Measurements from ENCODE around the gene ERV3-1. TPM values are rescaled to one million over a fixed set of nuclear protein-coding genes. Genes with fewer than 3 reads are reported as not detected.
"Not testable (repeated sequence)": the region's sequence is repeated elsewhere in the genome, so short reads cannot be mapped to it uniquely, and the experiment has no call there.

Gene ERV3-1
- total RNA-seq, 4 donors from 2014 or later, result 6.8 to 11.3 (median 8.6) TPM

DNA sequence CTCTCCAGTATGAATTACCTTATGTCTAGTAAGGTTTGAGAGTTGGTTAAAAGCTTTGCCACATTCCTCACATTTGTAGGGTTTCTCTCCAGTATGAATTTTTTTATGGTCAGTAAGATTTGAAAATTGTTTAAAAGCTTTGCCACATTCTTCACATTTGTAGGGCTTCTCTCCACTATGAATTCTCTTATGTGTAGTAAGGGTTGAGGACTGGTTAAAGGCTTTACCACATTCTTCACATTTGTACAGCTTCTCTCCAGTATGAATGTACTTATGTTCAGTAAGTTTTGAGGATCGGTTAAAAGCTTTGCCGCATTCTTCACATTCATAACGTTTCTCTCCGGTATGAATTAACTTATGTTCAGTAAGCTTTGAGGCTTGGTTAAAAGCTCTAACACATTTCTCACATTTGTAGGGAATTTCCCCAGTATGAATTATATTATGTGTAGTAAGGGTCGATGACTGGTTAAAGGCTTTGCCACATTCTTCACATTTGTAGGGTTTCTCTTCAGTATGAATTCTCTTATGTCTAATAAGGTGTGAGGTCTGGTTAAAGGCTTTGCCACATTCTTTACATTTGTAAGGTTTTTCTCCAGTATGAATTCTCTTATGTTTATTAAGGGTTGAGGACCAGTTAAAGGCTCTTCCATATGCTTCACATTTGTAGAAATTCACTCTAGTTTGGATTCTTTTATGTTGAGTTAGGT lies 27.8 kb downstream of the ERV3-1 start:
- no peak overlapping the region for H3K4me3 ChIP-seq

DNA sequence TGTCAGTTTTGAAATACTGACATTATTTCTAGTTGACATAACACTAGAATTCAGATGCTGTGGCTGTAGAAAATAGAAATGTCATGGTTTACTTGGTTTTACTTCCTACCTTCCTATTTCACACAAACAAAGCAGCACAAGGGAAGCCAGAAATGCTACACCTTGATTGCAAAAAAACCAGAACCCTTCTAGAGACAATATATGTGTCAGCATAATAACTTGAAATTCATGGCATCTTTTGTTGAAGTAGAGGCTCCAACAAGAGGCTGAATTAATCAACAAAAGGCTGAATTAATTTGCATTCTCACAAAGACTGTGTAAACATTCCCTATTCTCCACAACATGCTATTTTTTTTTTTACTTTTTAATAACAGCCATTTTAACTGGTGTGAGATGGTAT lies 40.9 kb downstream of the ERV3-1 start:
- H3K4me1 ChIP-seq, result no peaks in the 10 kb centered on the region
- H3K9me3 ChIP-seq, result no peaks in the 10 kb centered on the region
- H3K4me3 ChIP-seq, result no peak overlapping the region
- H3K36me3 ChIP-seq, result no peaks in the 10 kb centered on the region
- TF ChIP-seq, protein P1, sequence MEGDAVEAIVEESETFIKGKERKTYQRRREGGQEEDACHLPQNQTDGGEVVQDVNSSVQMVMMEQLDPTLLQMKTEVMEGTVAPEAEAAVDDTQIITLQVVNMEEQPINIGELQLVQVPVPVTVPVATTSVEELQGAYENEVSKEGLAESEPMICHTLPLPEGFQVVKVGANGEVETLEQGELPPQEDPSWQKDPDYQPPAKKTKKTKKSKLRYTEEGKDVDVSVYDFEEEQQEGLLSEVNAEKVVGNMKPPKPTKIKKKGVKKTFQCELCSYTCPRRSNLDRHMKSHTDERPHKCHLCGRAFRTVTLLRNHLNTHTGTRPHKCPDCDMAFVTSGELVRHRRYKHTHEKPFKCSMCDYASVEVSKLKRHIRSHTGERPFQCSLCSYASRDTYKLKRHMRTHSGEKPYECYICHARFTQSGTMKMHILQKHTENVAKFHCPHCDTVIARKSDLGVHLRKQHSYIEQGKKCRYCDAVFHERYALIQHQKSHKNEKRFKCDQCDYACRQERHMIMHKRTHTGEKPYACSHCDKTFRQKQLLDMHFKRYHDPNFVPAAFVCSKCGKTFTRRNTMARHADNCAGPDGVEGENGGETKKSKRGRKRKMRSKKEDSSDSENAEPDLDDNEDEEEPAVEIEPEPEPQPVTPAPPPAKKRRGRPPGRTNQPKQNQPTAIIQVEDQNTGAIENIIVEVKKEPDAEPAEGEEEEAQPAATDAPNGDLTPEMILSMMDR (IDR thresholded peaks at IDR 0.05), result no peak
- TF ChIP-seq POLR2A (IDR thresholded peaks at IDR 0.05), result no peak
- no peak for DNase-seq
- H3K27ac ChIP-seq, result no peak overlapping the region
- H3K27me3 ChIP-seq, result no peaks in the 10 kb centered on the region

More for the DNA sequence above, 27.8 kb downstream of the ERV3-1 start:
- Histone ChIP-seq H3K27ac (no peak overlapping the region), H3K27me3 (no peaks in the 10 kb centered on the region), H3K9me3 (peaks cover 0 to 47% (median 5%) of the 10 kb centered on the region in 4 donors), H3K36me3 (peaks cover 0 to 29% (median 0%) of the 10 kb centered on the region in 3 donors), H3K4me1 (no peaks in the 10 kb centered on the region)
- DNase-seq, result no peak
- TF ChIP-seq POLR2A (IDR thresholded peaks at IDR 0.05), result no peak
- TF ChIP-seq, protein P1 (IDR thresholded peaks at IDR 0.05), result no peak

DNA sequence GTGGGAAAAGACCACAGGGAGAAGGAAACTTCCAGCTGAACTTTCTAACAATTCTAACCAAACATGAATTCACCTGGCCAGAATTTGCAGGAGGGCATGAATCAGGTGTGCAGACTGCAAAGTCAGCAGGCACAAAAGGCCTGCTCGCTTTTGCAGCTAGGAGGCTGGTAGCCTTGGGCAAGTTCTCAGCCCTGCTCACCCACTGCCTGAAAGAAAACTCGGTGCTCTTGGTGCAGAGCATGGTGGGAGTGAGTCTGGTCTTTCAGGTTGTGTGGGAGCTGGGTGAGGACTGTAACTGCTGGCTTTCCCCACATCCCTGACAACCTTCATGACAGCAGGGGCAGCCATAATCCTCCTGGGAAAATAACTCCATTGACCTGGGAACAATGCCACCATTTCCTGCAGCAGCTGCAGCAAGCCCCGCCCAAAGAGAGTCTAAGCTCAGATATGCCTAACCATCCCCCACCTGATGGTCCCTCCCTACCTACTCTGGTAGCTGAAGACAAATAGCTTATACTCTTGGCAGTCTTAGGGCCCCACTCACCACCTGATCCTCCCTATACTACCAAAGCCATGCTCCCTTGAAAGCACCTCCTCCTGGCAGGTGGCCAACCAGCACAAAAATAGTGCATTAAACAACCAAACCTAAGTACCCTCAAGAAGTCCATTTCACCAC lies 47.3 kb downstream of the ERV3-1 start:
- Histone ChIP-seq H3K36me3 (no peaks in the 10 kb centered on the region), H3K9me3 (no peaks in the 10 kb centered on the region), H3K4me3 (no peak overlapping the region), H3K4me1 (no peaks in the 10 kb centered on the region), H3K27me3 (no peaks in the 10 kb centered on the region), H3K27ac (no peak overlapping the region)
- no peak for DNase-seq
- TF ChIP-seq, protein P1 (IDR thresholded peaks at IDR 0.05), result no peak
- TF ChIP-seq POLR2A (IDR thresholded peaks at IDR 0.05), result no peak

DNA sequence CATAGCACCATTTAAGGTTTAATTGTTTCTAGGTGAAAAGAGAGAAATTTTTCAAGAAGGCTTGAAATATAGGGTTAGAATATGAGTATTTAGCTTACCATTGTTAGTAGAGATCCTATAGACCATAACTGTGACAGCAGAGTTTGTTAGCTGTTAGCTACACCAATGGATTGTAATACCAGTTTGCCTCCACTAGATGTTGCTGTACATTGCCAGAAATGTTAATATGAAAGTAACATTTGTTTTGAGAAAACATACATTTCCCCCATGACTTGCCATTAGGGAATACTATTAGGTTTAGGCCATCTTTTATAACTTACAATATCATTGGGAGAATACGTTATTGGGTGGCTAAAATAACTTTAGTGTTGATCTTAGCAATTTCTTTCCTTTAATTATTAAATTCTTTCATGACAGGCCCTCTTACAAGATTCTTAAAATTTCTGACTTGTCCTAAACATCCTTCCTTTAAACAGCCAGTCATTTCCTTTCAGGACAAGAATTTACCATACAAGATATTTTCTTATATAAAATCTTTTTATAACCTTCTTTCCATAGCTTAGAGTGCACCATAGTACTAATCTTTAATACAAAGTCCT lies 55.1 kb downstream of the ERV3-1 start:
- Histone ChIP-seq H3K9me3 (no peaks in the 10 kb centered on the region), H3K4me3 (no peak overlapping the region), H3K4me1 (peaks cover 0 to 11% (median 1%) of the 10 kb centered on the region in 4 donors), H3K36me3 (no peaks in the 10 kb centered on the region), H3K27me3 (peaks cover 0 to 11% of the 10 kb centered on the region in 2 donors), H3K27ac (no peak overlapping the region)
- TF ChIP-seq POLR2A (IDR thresholded peaks at IDR 0.05), result no peak
- TF ChIP-seq, protein P1 (IDR thresholded peaks at IDR 0.05), result peak; percentile 52 to 90 (median 85)
- no peak for DNase-seq

DNA sequence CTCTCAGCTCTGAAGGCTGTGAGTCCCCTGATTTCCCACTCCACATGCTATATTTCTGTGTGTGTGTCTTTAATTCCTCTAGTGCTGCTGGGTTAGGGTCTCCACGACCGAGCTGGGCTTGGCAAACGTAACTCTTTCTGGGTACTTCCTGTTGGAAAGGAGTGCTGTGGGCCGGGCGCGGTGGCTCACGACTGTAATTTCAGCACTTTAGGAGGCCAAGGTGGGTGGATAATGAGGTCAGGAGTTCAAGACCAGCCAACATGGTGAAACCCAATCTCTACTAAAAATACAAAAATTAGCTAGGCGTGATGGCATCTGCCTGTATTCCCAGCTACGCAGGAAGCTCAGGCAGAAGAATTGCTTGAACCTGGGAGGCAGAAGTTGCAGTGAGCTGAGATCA lies 55.8 kb downstream of the ERV3-1 start:
- H3K36me3 ChIP-seq, H3K4me3 ChIP-seq, H3K9me3 ChIP-seq, DNase-seq, H3K27ac ChIP-seq: not testable (repeated sequence)
- Histone ChIP-seq H3K27me3 (peaks cover 0 to 11% of the 10 kb centered on the region in 2 donors), H3K4me1 (peaks cover 0 to 11% (median 1%) of the 10 kb centered on the region in 4 donors)

DNA sequence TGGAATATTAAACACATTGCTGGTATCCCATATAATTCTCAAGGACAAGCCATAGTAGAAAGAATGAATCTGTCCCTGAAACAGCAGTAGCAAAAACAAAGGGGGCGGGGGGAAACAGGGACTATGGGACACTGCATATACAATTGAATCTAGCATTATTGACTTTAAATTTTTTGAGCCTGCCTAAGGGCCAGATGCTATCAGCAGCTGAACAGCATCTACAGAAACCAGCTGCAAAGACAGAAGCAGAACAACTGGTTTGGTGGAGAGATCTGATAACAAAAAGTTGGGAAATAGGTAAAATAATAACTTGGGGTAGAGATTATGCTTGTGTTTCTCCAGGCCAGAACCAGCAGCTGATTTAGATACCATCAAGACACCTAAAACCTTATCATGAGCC lies 57.7 kb downstream of the ERV3-1 start:
- H3K36me3 ChIP-seq, H3K4me3 ChIP-seq, H3K9me3 ChIP-seq, H3K27ac ChIP-seq, DNase-seq: not testable (repeated sequence)
- Histone ChIP-seq H3K27me3 (peaks cover 0 to 11% of the 10 kb centered on the region in 2 donors), H3K4me1 (peaks cover 0 to 11% (median 1%) of the 10 kb centered on the region in 4 donors)

All from Peyer's patch (tissue), 4 donors.